GM08714 (cell line): Measurements from ENCODE around the gene RBPMS2.

Experiments
- H3K4me3 ChIP-seq: fragments of 200-500 bp; sonication (Bioruptor generic); 2 replicates; pipeline ENCODE4 v1.5.1; 2014; ENCODE audit warnings: mild to moderate bottlenecking, low read length, inconsistent platforms
- ZNF274 ChIP-seq: IDR thresholded peaks from 2 replicates; pipeline ENCODE4 v1.6.1; 2012; ENCODE audit warnings: mild to moderate bottlenecking, low read depth, low read length

RBPMS2 gene

DNA sequence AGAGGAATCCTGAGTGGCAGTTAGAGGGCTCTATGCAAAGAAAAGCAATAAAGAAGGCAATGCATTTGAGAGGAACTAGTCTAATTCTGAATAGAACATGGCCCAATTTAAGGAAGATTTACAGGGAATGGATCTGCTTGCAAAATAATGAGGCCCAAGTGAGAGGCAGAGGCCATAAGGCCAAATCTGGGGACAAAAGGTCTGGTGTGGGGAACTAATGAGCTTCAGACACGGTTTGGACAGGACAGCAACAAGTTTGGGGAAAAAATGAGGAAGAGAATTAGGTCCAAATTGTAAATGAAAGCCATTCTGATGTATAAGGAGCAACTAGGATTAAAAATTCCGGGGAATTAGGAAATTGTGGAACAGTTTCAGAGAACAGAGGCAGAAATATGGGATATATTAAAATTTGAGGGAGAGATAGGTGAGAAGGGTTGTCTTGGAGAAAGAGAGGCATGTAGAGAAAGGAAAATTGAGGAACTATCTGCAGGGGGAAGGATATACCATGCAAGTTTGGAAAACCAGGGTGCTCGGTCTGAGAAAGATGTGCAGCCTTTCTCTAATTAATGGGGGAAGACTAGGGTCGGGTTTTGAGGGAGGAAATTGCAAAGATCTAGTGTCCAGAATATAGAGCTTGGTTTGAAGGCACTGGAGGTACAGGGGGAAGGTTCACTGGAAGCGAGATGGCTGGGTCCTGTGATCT, 73.8 kb downstream of the RBPMS2 start:
- no peak for TF ChIP-seq ZNF274
- peak overlapping the region; percentile 97 for H3K4me3 ChIP-seq

DNA sequence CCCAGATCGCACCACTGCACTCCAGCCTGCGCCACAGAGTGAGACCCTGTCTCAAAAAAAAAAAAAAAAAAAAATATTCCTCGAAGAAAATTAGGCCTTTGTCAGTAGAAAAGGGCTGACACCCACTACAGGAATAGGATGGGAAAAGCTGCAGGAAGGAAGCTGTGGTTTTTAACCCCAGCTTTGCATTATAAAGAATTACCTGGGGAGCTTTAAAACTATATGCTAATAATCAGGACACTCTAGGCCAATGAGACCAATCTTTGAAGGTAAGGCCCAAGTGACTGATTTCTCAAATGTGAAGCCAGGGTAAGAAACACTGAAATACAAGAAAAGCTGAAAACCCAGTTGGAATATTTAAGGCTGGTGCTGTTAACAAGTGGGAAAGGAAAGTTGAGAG, 74.3 kb downstream of the RBPMS2 start:
- no peak for TF ChIP-seq ZNF274
- H3K4me3 ChIP-seq: peak overlapping the region; percentile 97; the same call in 1 of the 2 replicates

GRCh38 chr15:64699751-64700388, 75.5 kb downstream of the RBPMS2 start:
- no peak overlapping the region for H3K4me3 ChIP-seq
- TF ChIP-seq ZNF274: no peak

GRCh38 chr15:64698823-64699222, 76.6 kb downstream of the RBPMS2 start:
- TF ChIP-seq ZNF274: no peak
- H3K4me3 ChIP-seq: no peak overlapping the region

GRCh38 chr15:64697911-64698369, 77.4 kb downstream of the RBPMS2 start:
- no peak for TF ChIP-seq ZNF274
- no peak overlapping the region for H3K4me3 ChIP-seq

DNA sequence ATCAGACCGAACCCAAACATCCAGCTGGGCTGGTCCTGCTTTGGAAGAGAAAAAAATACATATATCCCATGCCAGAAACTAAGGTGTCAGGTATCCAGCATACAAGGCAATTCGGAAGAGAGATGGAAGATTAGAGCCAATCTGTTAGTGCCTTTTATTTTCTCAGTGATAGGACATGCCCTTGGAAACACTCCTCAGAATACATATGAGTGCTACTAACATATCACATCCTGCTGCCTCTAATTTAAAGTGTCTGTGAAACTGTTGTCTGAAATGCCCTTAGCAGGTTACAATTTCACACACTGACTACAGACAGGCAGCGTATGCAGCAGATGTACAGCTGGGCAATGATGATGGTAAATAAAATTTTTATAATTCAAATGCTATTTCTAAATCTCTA, 78.9 kb downstream of the RBPMS2 start:
- H3K4me3 ChIP-seq: no peak overlapping the region
- TF ChIP-seq ZNF274: no peak

DNA sequence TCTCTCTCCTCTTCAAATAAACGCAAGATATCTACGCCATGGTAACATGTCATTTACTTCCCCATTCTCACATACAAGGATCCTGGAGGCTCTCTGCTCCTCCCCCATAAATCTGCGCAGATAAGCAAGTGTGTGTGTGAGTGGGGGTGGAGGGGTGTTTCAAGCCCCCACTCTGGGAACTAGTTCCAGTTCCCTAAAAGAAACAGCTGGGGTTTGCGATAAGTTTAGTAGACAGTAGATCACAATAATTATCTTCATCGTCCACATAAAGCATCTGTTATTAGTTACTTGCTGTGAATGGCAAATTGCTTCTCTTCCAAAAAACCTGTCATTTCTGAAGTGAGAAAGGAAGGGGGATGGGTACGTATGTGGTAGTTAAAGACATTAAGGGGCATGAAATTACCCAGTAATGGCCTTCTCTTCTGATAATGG, 79.8 kb downstream of the RBPMS2 start:
- no peak overlapping the region for H3K4me3 ChIP-seq
- TF ChIP-seq ZNF274: no peak

GRCh38 chr15:64694816-64695215, 80.6 kb downstream of the RBPMS2 start:
- no peak overlapping the region for H3K4me3 ChIP-seq
- no peak for TF ChIP-seq ZNF274

GRCh38 chr15:64693134-64693533, 82.3 kb downstream of the RBPMS2 start:
- no peak overlapping the region for H3K4me3 ChIP-seq
- TF ChIP-seq ZNF274: no peak

DNA sequence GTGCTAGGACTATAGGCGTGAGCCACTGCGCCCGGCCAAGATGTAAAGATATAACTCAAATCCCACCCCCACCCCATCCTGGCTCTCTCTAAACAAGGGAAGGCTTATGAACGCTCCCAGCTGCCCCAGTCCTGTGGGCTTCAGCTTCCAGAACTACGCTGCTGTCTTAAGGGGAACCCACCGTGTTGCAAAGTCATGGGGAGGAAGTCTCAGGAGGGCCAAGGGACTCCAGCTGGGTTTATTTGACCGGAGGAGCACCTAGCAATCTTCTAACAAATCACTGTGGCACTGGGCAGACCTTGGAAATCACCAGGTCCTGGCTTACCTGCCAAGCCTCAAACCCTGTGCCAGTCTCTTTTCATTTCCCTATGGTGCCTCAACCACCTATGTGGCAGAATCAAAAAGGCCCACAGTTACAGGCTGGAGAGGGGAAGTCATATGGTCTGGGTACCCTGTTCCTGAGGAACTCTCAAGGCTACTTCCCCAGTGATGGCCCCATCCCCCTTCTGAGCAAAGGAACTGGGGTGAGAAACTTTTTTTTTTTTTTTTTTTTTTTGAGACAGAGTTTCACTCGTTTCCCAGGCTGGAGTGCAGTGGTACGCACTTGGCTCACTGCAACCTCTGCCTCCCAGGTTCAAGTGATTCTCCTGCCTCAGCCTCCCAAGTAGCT, 83.4 kb downstream of the RBPMS2 start:
- no peak for TF ChIP-seq ZNF274
- H3K4me3 ChIP-seq: no peak overlapping the region

DNA sequence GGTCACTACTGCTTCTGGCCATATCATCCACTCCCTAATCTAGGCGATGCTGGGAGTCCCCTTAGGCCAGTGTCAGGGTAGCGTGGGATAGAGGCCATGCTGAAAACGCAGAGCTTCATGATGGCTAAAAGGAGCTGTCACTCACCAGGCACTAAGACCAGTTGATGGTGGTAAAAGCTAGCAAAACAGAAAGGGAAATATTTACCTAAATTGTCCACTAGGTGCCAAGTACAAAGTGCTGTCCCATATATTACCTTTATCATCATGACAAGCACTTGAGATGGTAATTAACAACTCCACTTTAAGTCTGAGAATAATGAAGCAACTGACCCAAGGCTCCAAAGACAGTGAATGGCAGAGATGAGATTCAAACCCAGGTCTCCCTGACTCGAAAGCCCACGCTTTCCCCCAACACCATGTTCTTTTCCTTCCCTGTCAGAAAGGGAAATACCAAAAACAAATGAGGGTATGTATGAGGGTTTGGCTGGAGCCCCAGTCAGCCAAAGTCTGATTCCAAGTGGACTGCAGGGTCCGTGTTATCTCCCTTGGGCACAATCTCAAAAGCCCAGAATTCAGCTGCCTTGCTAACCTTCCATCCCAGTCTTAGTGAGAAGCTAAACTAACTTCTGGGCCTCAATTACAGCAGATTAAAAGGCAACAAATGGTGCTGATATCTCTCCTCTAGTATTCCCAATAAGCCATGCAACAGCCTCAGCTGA, 84.7 kb downstream of the RBPMS2 start:
- TF ChIP-seq ZNF274: no peak
- no peak overlapping the region for H3K4me3 ChIP-seq

GRCh38 chr15:64690008-64690407, 85.4 kb downstream of the RBPMS2 start:
- H3K4me3 ChIP-seq: no peak overlapping the region
- no peak for TF ChIP-seq ZNF274
